Right lung (tissue), 10 donors: Measurements from ENCODE around the gene ORMDL1. TPM values are rescaled to one million over a fixed set of nuclear protein-coding genes. Genes with fewer than 3 reads are reported as not detected.
A peak's percentile ranks its signal among the peaks of the same experiment; 100 is the strongest.

Experiments used
- DNase-seq, 2 donors: peaks; one replicate each; pipeline ENCODE4 v3.0.0-alpha.2; 2013
- long read RNA-seq, 8 donors: transcript quantifications; one replicate each; lab custom pipeline, GENCODE V29; 2026
- polyA plus RNA-seq, 5 donors: library from polyadenylated mRNA; unstranded; fragments of 120-200 nt; gene quantifications; one replicate each; pipeline versions ENCODE4 v1.2.1 to v1.2.3, GENCODE V29; 2013; ENCODE audit warnings: inconsistent platforms in 1 of 5, low replicate concordance in 1 of 5; ENCODE audit not compliant: insufficient read length in 5 of 5, insufficient read depth in 1 of 5

The ORMDL1 gene
- polyA plus RNA-seq: 100 to 1,000 TPM in 2 of 5 donors, 10 to 100 TPM in 3; 92.4 to 135 (median 98.2) TPM
- long read RNA-seq, donor 1, transcript ORMDL1-201 (3 exons, 2,692 nt): major isoform, 24 of 67 reads
- long read RNA-seq, donor 1, transcript ORMDL1-203 (4 exons, 2,009 nt): minor isoform, 23 of 67 reads
- long read RNA-seq, donor 1, transcript ORMDL1-202 (5 exons, 1,137 nt): minor isoform, 7 of 67 reads
- long read RNA-seq, donor 1, partial matches to known transcripts: 11 of 67 reads
- long read RNA-seq, donor 1, other reads (novel, unspliced or antisense): 0 of 67 reads
- long read RNA-seq, donor 2, transcript ORMDL1-203 (4 exons, 2,009 nt): major isoform, 13 of 58 reads
- long read RNA-seq, donor 2, transcript ORMDL1-201 (3 exons, 2,692 nt): minor isoform, 12 of 58 reads
- long read RNA-seq, donor 2, partial matches to known transcripts: 32 of 58 reads
- long read RNA-seq, donor 2, other reads (novel, unspliced or antisense): 0 of 58 reads
- long read RNA-seq, donor 3, transcript ORMDL1-203 (4 exons, 2,009 nt): minor isoform, 12 of 69 reads
- long read RNA-seq, donor 3, transcript ORMDL1-201 (3 exons, 2,692 nt): major isoform, 38 of 69 reads
- long read RNA-seq, donor 3, partial matches to known transcripts: 17 of 69 reads
- long read RNA-seq, donor 3, other reads (novel, unspliced or antisense): 0 of 69 reads
- long read RNA-seq, donor 4, transcript ORMDL1-201 (3 exons, 2,692 nt): major isoform, 25 of 106 reads
- long read RNA-seq, donor 4, transcript ORMDL1-203 (4 exons, 2,009 nt): minor isoform, 9 of 106 reads
- long read RNA-seq, donor 4, partial matches to known transcripts: 65 of 106 reads
- long read RNA-seq, donor 4, other reads (novel, unspliced or antisense): 5 of 106 reads
- long read RNA-seq, donor 5, transcript ORMDL1-203 (4 exons, 2,009 nt): minor isoform, 18 of 160 reads
- long read RNA-seq, donor 5, transcript ORMDL1-201 (3 exons, 2,692 nt): major isoform, 39 of 160 reads
- long read RNA-seq, donor 5, transcript ORMDL1-202 (5 exons, 1,137 nt): minor isoform, 5 of 160 reads
- long read RNA-seq, donor 5, partial matches to known transcripts: 91 of 160 reads
- long read RNA-seq, donor 5, other reads (novel, unspliced or antisense): 5 of 160 reads
- long read RNA-seq, donor 6, transcript ORMDL1-203 (4 exons, 2,009 nt): minor isoform, 24 of 84 reads
- long read RNA-seq, donor 6, transcript ORMDL1-201 (3 exons, 2,692 nt): major isoform, 53 of 84 reads
- long read RNA-seq, donor 6, partial matches to known transcripts: 0 of 84 reads
- long read RNA-seq, donor 6, other reads (novel, unspliced or antisense): 0 of 84 reads
- long read RNA-seq, donor 7, transcript ORMDL1-203 (4 exons, 2,009 nt): major isoform, 18 of 100 reads
- long read RNA-seq, donor 7, transcript ORMDL1-201 (3 exons, 2,692 nt): minor isoform, 14 of 100 reads
- long read RNA-seq, donor 7, partial matches to known transcripts: 59 of 100 reads
- long read RNA-seq, donor 7, other reads (novel, unspliced or antisense): 6 of 100 reads
- long read RNA-seq, donor 8, transcript ORMDL1-201 (3 exons, 2,692 nt): major isoform, 16 of 44 reads
- long read RNA-seq, donor 8, transcript ORMDL1-203 (4 exons, 2,009 nt): minor isoform, 7 of 44 reads
- long read RNA-seq, donor 8, partial matches to known transcripts: 21 of 44 reads
- long read RNA-seq, donor 8, other reads (novel, unspliced or antisense): 0 of 44 reads

- peak; percentile 97 to 98 for DNase-seq
Observed at GRCh38 chr2:189783927-189784867, at the start of gene ORMDL1, which contains the start of gene PMS1. Gene ORMDL1 (minus strand): TSS chr2:189784339. CDS start chr2:189782595, 1,744 bp downstream. Gene PMS1 (plus strand): TSS chr2:189784450. CDS start chr2:189791810, 7,360 bp downstream.

GRCh38 chr2:189830510-189830909, 46.4 kb upstream of the ORMDL1 start:
- DNase-seq: no peak

GRCh38 chr2:189829102-189829833, 45.1 kb upstream of the ORMDL1 start:
- no peak for DNase-seq

GRCh38 chr2:189826039-189826438, 41.9 kb upstream of the ORMDL1 start:
- no peak for DNase-seq

GRCh38 chr2:189824694-189825396, 40.7 kb upstream of the ORMDL1 start:
- DNase-seq: no peak

GRCh38 chr2:189821953-189822748, 38.0 kb upstream of the ORMDL1 start:
- no peak for DNase-seq

- no peak for DNase-seq
Observed at GRCh38 chr2:189819297-189819704, 35.2 kb upstream of the ORMDL1 start.

- no peak for DNase-seq
Observed at GRCh38 chr2:189818249-189819038, 34.3 kb upstream of the ORMDL1 start.

- DNase-seq: no peak
Observed at GRCh38 chr2:189803431-189803830, 19.3 kb upstream of the ORMDL1 start.

- no peak for DNase-seq
Observed at GRCh38 chr2:189802396-189802912, 18.3 kb upstream of the ORMDL1 start.

- no peak for DNase-seq
Observed at GRCh38 chr2:189799531-189799930, 15.4 kb upstream of the ORMDL1 start.

- DNase-seq: no peak
Observed at GRCh38 chr2:189799030-189799331, 14.8 kb upstream of the ORMDL1 start.

GRCh38 chr2:189798312-189799029, 14.3 kb upstream of the ORMDL1 start:
- no peak for DNase-seq

GRCh38 chr2:189797902-189798301, 13.8 kb upstream of the ORMDL1 start:
- no peak for DNase-seq

GRCh38 chr2:189794310-189794709, 10.2 kb upstream of the ORMDL1 start:
- no peak for DNase-seq
